H1 (cell line): ENCODE results near the gene BSND. TPM values are rescaled to one million over a fixed set of nuclear protein-coding genes. Genes with fewer than 3 reads are reported as not detected.

ENCODE experiments used
- CTCF ChIA-PET: fragments of 300-600 bp; sonication (Branson Sonifier 250); formaldehyde crosslinking; loops from one replicate; lab custom pipeline; 2021; ENCODE audit not compliant: partially characterized antibody; lab: Charles Lee
- POLR2A ChIA-PET: fragments of 300-600 bp; sonication (Branson Sonifier 250); formaldehyde crosslinking; loops from one replicate; lab custom pipeline; 2021; ENCODE audit warnings: inconsistent platforms; ENCODE audit not compliant: partially characterized antibody; lab: Charles Lee
- DNase-seq, 2 experiments: peaks; one replicate each; pipeline versions ENCODE4 v3.0.0 to v3.0.0-alpha.2; 2010 to 2022; ENCODE audit warnings: low spot score in 2 of 2, low read depth in 1 of 2, mixed read lengths in 1 of 2
- FAIRE-seq: peaks from 2 replicates; lab custom pipeline; 2011; peaks lifted over from hg19 to GRCh38; lab: Jason Lieb, UNC
- H2AFZ ChIP-seq: 2 replicates; pipeline ENCODE4 v1.8.1; 2012; ENCODE audit warnings: low read length, inconsistent platforms
- H2AK5ac ChIP-seq: 2 replicates; pipeline ENCODE4 v1.6.1; 2013; ENCODE audit warnings: low read depth, low read length
- H2BK120ac ChIP-seq: replicated peaks from 2 replicates; pipeline ENCODE3; 2013; ENCODE audit warnings: low read depth, low read length, inconsistent platforms
- H2BK12ac ChIP-seq: 2 replicates; pipeline ENCODE4 v1.6.1; 2013; ENCODE audit warnings: low read depth, low read length
- H2BK15ac ChIP-seq: 2 replicates; pipeline ENCODE4 v1.6.1; 2013; ENCODE audit warnings: low read length
- H2BK20ac ChIP-seq: 2 replicates; pipeline ENCODE4 v1.6.1; 2013; ENCODE audit warnings: low read length
- H2BK5ac ChIP-seq: 2 replicates; pipeline ENCODE4 v1.6.1; 2013; ENCODE audit warnings: low read depth, low read length
- H3K14ac ChIP-seq: 2 replicates; pipeline ENCODE4 v1.6.1; 2013; ENCODE audit warnings: inconsistent platforms; ENCODE audit not compliant: insufficient read length
- H3K18ac ChIP-seq: 2 replicates; pipeline ENCODE4 v1.6.1; 2013; ENCODE audit warnings: low read length; ENCODE audit errors: extremely low read depth
- H3K23ac ChIP-seq: 2 replicates; pipeline ENCODE4 v1.6.1; 2013; ENCODE audit warnings: inconsistent platforms; ENCODE audit not compliant: insufficient read length
- H3K23me2 ChIP-seq: 2 replicates; pipeline ENCODE4 v1.6.1; 2013; ENCODE audit warnings: low read depth, low read length
- H3K27ac ChIP-seq: 2 replicates; pipeline ENCODE4 v1.6.1; 2011; ENCODE audit warnings: low read depth, low read length, inconsistent platforms
- H3K27me3 ChIP-seq, 4 experiments: replicated peaks in 1 of 4; 1 replicate in 1 of 4; 2 replicates in 3 of 4; pipeline versions ENCODE4 v1.6.1 to v1.8.1; 2011 to 2013; ENCODE audit warnings: low read length in 3 of 4, mild to moderate bottlenecking in 3 of 4, inconsistent platforms in 2 of 4, mixed read lengths in 2 of 4, moderate library complexity in 1 of 4; ENCODE audit not compliant: control insufficient read depth in 3 of 4, insufficient read depth in 3 of 4; ENCODE audit errors: extremely low read depth in 1 of 4
- H3K36me3 ChIP-seq, 4 experiments: 2 replicates each; pipeline versions ENCODE4 v1.6.1 to v1.8.1; 2011 to 2013; ENCODE audit warnings: mild to moderate bottlenecking in 4 of 4, low read length in 3 of 4, moderate library complexity in 2 of 4, control low read depth in 1 of 4, inconsistent platforms in 1 of 4; ENCODE audit not compliant: insufficient read depth in 4 of 4, control insufficient read depth in 2 of 4
- H3K4ac ChIP-seq: replicated peaks from 2 replicates; pipeline ENCODE3; 2013; ENCODE audit warnings: low read length, low read depth, mixed read lengths, inconsistent platforms; ENCODE audit not compliant: insufficient read length
- H3K4me1 ChIP-seq, 4 experiments: replicated peaks in 1 of 4; 1 replicate in 1 of 4; 2 replicates in 3 of 4; pipeline versions ENCODE4 v1.6.1 to v1.8.1; 2011 to 2013; ENCODE audit warnings: low read length in 3 of 4, inconsistent platforms in 2 of 4, mixed read lengths in 1 of 4; ENCODE audit not compliant: insufficient read depth in 4 of 4, control insufficient read depth in 3 of 4
- H3K4me2 ChIP-seq, 2 experiments: 2 replicates each; pipeline versions ENCODE4 v1.6.1 to v1.8.1; 2011 to 2013; ENCODE audit warnings: low read depth in 2 of 2, low read length in 2 of 2, control low read depth in 1 of 2, inconsistent platforms in 1 of 2, mild to moderate bottlenecking in 1 of 2; ENCODE audit not compliant: insufficient read depth in 1 of 2
- H3K4me3 ChIP-seq, 4 experiments: fragments of 200-600, 300-600 bp in 1 of 4; sonication (generic), shearing (Covaris generic), sonication (Bioruptor Twin) in 1 of 4; 2 replicates each; pipeline versions ENCODE4 v1.5.1 to v1.8.1; 2011 to 2016; ENCODE audit warnings: low read length in 4 of 4, low read depth in 3 of 4, control low read depth in 2 of 4, inconsistent platforms in 2 of 4, mild to moderate bottlenecking in 2 of 4, mixed read lengths in 1 of 4, moderate library complexity in 1 of 4; ENCODE audit not compliant: insufficient read depth in 2 of 4; ENCODE audit errors: extremely low read depth in 1 of 4
- H3K56ac ChIP-seq: replicated peaks from 2 replicates; pipeline ENCODE3; 2013; ENCODE audit warnings: low read depth, mild to moderate bottlenecking, mixed read lengths, low read length, inconsistent platforms; ENCODE audit not compliant: insufficient read length
- H3K79me1 ChIP-seq: 2 replicates; pipeline ENCODE4 v1.6.1; 2013; ENCODE audit warnings: low read depth, low read length, control low read depth
- H3K79me2 ChIP-seq, 2 experiments: 2 replicates each; pipeline versions ENCODE4 v1.6.1 to v1.8.1; 2012 to 2013; ENCODE audit warnings: low read length in 2 of 2, mild to moderate bottlenecking in 2 of 2, inconsistent platforms in 1 of 2; ENCODE audit not compliant: insufficient read depth in 2 of 2, control insufficient read depth in 1 of 2
- H3K9ac ChIP-seq, 4 experiments: replicated peaks in 1 of 4; 1 replicate in 1 of 4; 2 replicates in 3 of 4; pipeline versions ENCODE4 v1.6.1 to v1.8.1; 2011 to 2013; ENCODE audit warnings: low read depth in 3 of 4, low read length in 3 of 4, control low read depth in 2 of 4, mild to moderate bottlenecking in 2 of 4, moderate library complexity in 2 of 4, inconsistent platforms in 1 of 4; ENCODE audit errors: extremely low read depth in 1 of 4
- H3K9me3 ChIP-seq, 2 experiments: 2 replicates each; pipeline versions ENCODE4 v1.6.1 to v1.8.1; 2012 to 2013; ENCODE audit warnings: mild to moderate bottlenecking in 2 of 2, moderate library complexity in 2 of 2, control low read depth in 1 of 2, inconsistent platforms in 1 of 2, low read depth in 1 of 2, low read length in 1 of 2, mixed read lengths in 1 of 2; ENCODE audit not compliant: insufficient read depth in 2 of 2
- H4K20me1 ChIP-seq, 2 experiments: replicated peaks in 1 of 2; 2 replicates each; pipeline versions ENCODE3 to v1.8.1; 2011 to 2013; ENCODE audit warnings: inconsistent platforms in 2 of 2, low read length in 2 of 2, mild to moderate bottlenecking in 1 of 2; ENCODE audit not compliant: insufficient read depth in 2 of 2, control insufficient read depth in 1 of 2
- H4K5ac ChIP-seq: 2 replicates; pipeline ENCODE4 v1.6.1; 2013; ENCODE audit warnings: low read length, low read depth, mixed read lengths, inconsistent platforms; ENCODE audit not compliant: insufficient read length
- H4K8ac ChIP-seq: 2 replicates; pipeline ENCODE4 v1.8.0; 2013; ENCODE audit warnings: mild to moderate bottlenecking, moderate library complexity, low read length, inconsistent platforms; ENCODE audit not compliant: insufficient read depth; ENCODE audit errors: extremely low read depth
- H4K91ac ChIP-seq: replicated peaks from 2 replicates; pipeline ENCODE3; 2013; ENCODE audit warnings: low read length, mixed read lengths, inconsistent platforms; ENCODE audit not compliant: insufficient read length
- CTBP2 ChIP-seq: IDR thresholded peaks from 2 replicates; pipeline ENCODE4 v1.7.0; 2011; ENCODE audit warnings: borderline replicate concordance, mild to moderate bottlenecking, moderate library complexity, mixed read lengths, low read length; ENCODE audit not compliant: insufficient read depth, insufficient read length
- GABPA ChIP-seq: IDR thresholded peaks from 2 replicates; pipeline ENCODE4 v1.6.1; 2011; ENCODE audit warnings: mild to moderate bottlenecking, low read length, moderate library complexity, borderline replicate concordance; ENCODE audit not compliant: insufficient read depth
- GTF2F1 ChIP-seq: IDR thresholded peaks from 2 replicates; pipeline ENCODE4 v1.6.1; 2012; ENCODE audit warnings: low read depth, low read length, improper control_type of control experiment, borderline replicate concordance
- HDAC6 ChIP-seq: IDR thresholded peaks from one replicate; pipeline ENCODE4 v1.7.1; 2012; ENCODE audit warnings: low read depth, mild to moderate bottlenecking, inconsistent platforms, low read length, moderate library complexity
- POLR2A ChIP-seq, 2 experiments: IDR thresholded peaks; 1 replicate in 1 of 2; 2 replicates in 1 of 2; pipeline ENCODE4 v1.6.1; 2011; ENCODE audit warnings: low read depth in 2 of 2, low read length in 2 of 2, mild to moderate bottlenecking in 2 of 2; ENCODE audit errors: control extremely low read depth in 1 of 2
- RAD21 ChIP-seq, 2 experiments: IDR thresholded peaks in 1 of 2; conservative IDR thresholded peaks in 1 of 2; 2 replicates each; pipeline ENCODE4 v1.6.1; 2011; ENCODE audit warnings: low read depth in 2 of 2, low read length in 2 of 2, improper control_type of control experiment in 1 of 2, inconsistent platforms in 1 of 2, mild to moderate bottlenecking in 1 of 2, moderate library complexity in 1 of 2
- RBBP5 ChIP-seq: IDR thresholded peaks from 2 replicates; pipeline ENCODE4 v1.7.1; 2012; ENCODE audit warnings: low read depth, mild to moderate bottlenecking, inconsistent platforms, low read length, moderate library complexity, borderline replicate concordance
- ZNF274 ChIP-seq: IDR thresholded peaks from 2 replicates; pipeline ENCODE4 v1.7.0; 2012; ENCODE audit warnings: low read length, borderline replicate concordance; ENCODE audit errors: extremely low read depth
- polyA plus RNA-seq, 7 experiments: library from polyadenylated mRNA; depleted of rRNA in 3 of 7; stranded (reverse) in 5 of 7; unstranded in 2 of 7; fragments of >200 nt in 5 of 7; fragments of 200-250 nt in 2 of 7; gene quantifications; 1 replicate in 5 of 7; 2 replicates in 1 of 7; 4 replicates in 1 of 7; pipeline versions ENCODE4 v1.2.1 to v1.2.3, GENCODE V29; 2011 to 2013; ENCODE audit warnings: missing spikeins in 2 of 7, mixed read lengths in 2 of 7
- total RNA-seq: library from RNA; stranded (reverse); fragmentation: NEBNext Ultra II Directional; extraction: Animal tissue kit (Norgen Biotek cat#: 25700); gene quantifications from 2 replicates; pipeline ENCODE4 v1.2.1, GENCODE V29; 2021

The BSND gene
- total and polyA plus RNA-seq, 2 of the 8 experiments (the other 6 are each of a cell fraction or from before 2014, with no cell fraction given): 0.43 to 0.68 TPM

GRCh38 chr1:54982739-54983138 is 16.0 kb upstream of the BSND start:
- TF ChIP-seq GABPA (no peak), HDAC6 (no peak), RAD21 (IDR thresholded peaks at IDR 0.05 in 1 of 2, conservative IDR thresholded peaks at IDR 0.05 in 1 of 2; ENCODE audit: low read depth in 2 of 2, low read length in 2 of 2) (no peak), ZNF274 (no peak), CTBP2 (no peak), GTF2F1 (no peak), RBBP5 (no peak), POLR2A (IDR thresholded peaks at IDR 0.05; ENCODE audit: control extremely low read depth in 1 of 2, low read depth in 2 of 2, low read length in 2 of 2) (no peak)
- H3K18ac ChIP-seq: no peak overlapping the region
- H3K4ac ChIP-seq: no peak overlapping the region
- H3K27me3 ChIP-seq: peaks cover 0 to 29% (median 18%) of the 10 kb centered on the region in 4 experiments; a peak in 6 of 7 replicates
- H2BK5ac ChIP-seq: no peak overlapping the region
- no peak for FAIRE-seq
- H2AFZ ChIP-seq: no peak overlapping the region
- no peak for DNase-seq
- no peak overlapping the region for H3K14ac ChIP-seq
- no peak overlapping the region for H4K91ac ChIP-seq
- H3K36me3 ChIP-seq: no peaks in the 10 kb centered on the region
- ChIA-PET CTCF (interaction anchor here (1.0 to 18.4 kb wide), 4 partner anchors 10 to 49 kb away, joined by 3 to 436 read pairs (median 14); no protein-coding TSS in a partner anchor), POLR2A (interaction anchor here (0.6 kb wide), 1 partner anchor 10 kb away, joined by 4 read pairs; no protein-coding TSS in a partner anchor)
- H3K4me2 ChIP-seq: no peak overlapping the region
- H3K4me1 ChIP-seq: peaks cover 4 to 8% (median 7%) of the 10 kb centered on the region in 4 experiments; a peak in 6 of 7 replicates
- H3K9me3 ChIP-seq: no peaks in the 10 kb centered on the region
- H2BK15ac ChIP-seq: no peak overlapping the region
- H3K79me1 ChIP-seq: no peaks in the 10 kb centered on the region
- H2BK12ac ChIP-seq: no peak overlapping the region
- no peak overlapping the region for H2BK20ac ChIP-seq
- H4K5ac ChIP-seq: no peak overlapping the region
- no peaks in the 10 kb centered on the region for H4K20me1 ChIP-seq
- no peak overlapping the region for H3K23ac ChIP-seq
- H3K79me2 ChIP-seq: no peaks in the 10 kb centered on the region
- H3K9ac ChIP-seq: no peak overlapping the region
- no peak overlapping the region for H4K8ac ChIP-seq
- H2BK120ac ChIP-seq: no peak overlapping the region
- no peak overlapping the region for H3K56ac ChIP-seq
- no peak overlapping the region for H3K4me3 ChIP-seq
- peaks cover 8% of the 10 kb centered on the region for H3K23me2 ChIP-seq
- no peak overlapping the region for H2AK5ac ChIP-seq
- no peak overlapping the region for H3K27ac ChIP-seq
